GM21737 (cell line): ENCODE data around the gene C1orf50.
"Not testable (repeated sequence)": the region's sequence is repeated elsewhere in the genome, so short reads cannot be mapped to it uniquely, and the experiment has no call there.

Experiments
- ATAC-seq: cut with Tn5 transposase; IDR thresholded peaks from one replicate; pipeline ENCODE4 v1.9.1; 2021; ENCODE audit warnings: mild to moderate bottlenecking, moderate library complexity; ENCODE audit not compliant: unreplicated experiment

C1orf50 gene

GRCh38 chr1:42766741-42767509 lies at the start of gene C1orf50, which contains the start of gene P3H1:
TSS of gene C1orf50 (plus strand) at chr1:42767249. CDS start at chr1:42767312, 63 bp downstream.
TSS of gene P3H1 (minus strand) at chr1:42767028. CDS start at chr1:42766971, 57 bp downstream.
- ATAC-seq: peak; percentile 86

- no peak for ATAC-seq
Measured at GRCh38 chr1:42720868-42721267, 46.2 kb upstream of the C1orf50 start.

GRCh38 chr1:42721926-42722325 lies 45.1 kb upstream of the C1orf50 start:
- no peak for ATAC-seq

- ATAC-seq: not testable (repeated sequence)
Measured at GRCh38 chr1:42722403-42722802, 44.6 kb upstream of the C1orf50 start.

GRCh38 chr1:42723511-42723910 lies 43.5 kb upstream of the C1orf50 start:
- no peak for ATAC-seq

- not testable (repeated sequence) for ATAC-seq
Measured at GRCh38 chr1:42725820-42726219, 41.2 kb upstream of the C1orf50 start.

- ATAC-seq: no peak
Measured at GRCh38 chr1:42730002-42730401, 37.0 kb upstream of the C1orf50 start.

GRCh38 chr1:42730988-42731387 lies 36.1 kb upstream of the C1orf50 start:
- ATAC-seq: no peak

- ATAC-seq: no peak
Measured at GRCh38 chr1:42731585-42731984, 35.5 kb upstream of the C1orf50 start.

GRCh38 chr1:42732126-42732680 lies 34.8 kb upstream of the C1orf50 start:
- no peak for ATAC-seq

- ATAC-seq: no peak
Measured at GRCh38 chr1:42733415-42734200, 33.4 kb upstream of the C1orf50 start.

GRCh38 chr1:42734201-42735035 lies 32.6 kb upstream of the C1orf50 start:
- no peak for ATAC-seq

GRCh38 chr1:42735056-42735455 lies 32.0 kb upstream of the C1orf50 start:
- no peak for ATAC-seq

- no peak for ATAC-seq
Measured at GRCh38 chr1:42735477-42736105, 31.5 kb upstream of the C1orf50 start.

GRCh38 chr1:42736152-42736551 lies 30.9 kb upstream of the C1orf50 start:
- no peak for ATAC-seq

- ATAC-seq: no peak
Measured at GRCh38 chr1:42736571-42737200, 30.4 kb upstream of the C1orf50 start.

GRCh38 chr1:42737257-42737656 lies 29.8 kb upstream of the C1orf50 start:
- ATAC-seq: no peak

- no peak for ATAC-seq
Measured at GRCh38 chr1:42737986-42738677, 28.9 kb upstream of the C1orf50 start.

GRCh38 chr1:42738678-42739226 lies 28.3 kb upstream of the C1orf50 start:
- no peak for ATAC-seq
